ENCODE results near the gene CDC45.
"Not testable (repeated sequence)": the region's sequence is repeated elsewhere in the genome, so short reads cannot be mapped to it uniquely, and the experiment has no call there.

The CDC45 gene

DNA sequence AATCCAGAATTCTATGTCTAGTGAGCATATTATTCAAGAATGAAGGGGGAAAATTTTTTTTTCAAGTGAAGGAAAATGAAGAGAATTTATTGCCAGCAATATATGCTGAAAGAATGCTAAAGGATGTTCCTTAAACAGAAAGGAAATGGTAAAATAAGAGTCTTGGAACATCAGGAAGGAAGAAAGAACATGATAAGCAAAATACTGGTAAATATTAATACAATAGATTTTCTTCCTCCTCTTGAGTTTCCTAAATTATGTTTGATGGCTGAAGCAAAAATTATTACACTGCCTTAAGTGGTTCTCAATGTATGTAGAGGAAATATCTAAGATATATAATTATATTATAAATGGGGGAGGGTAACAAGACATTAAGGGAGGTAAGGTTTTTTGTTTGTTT, 54.1 kb downstream of the CDC45 start:
- DNase-seq: no peak

GRCh38 chr22:19535001-19535400, 55.3 kb downstream of the CDC45 start:
- DNase-seq: no peak

DNA sequence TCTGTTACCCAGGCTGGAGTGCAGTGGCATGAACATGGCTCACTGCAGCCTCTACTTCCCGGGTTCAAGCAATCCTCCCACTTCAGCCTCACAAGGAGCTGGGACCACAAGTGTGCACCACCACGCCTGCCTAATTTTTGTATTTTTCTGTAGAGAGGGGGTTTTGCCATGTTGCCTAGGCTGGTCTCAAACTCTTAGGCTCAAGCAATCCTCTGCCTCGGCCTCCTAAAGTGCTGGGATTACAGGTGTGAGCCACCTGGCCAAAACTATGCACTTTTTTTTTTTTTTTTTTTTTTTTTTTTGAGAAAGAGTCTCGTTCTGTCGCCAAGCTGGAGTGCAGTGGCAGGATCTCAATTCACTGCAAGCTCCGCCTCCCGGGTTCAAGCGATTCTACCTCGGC, 56.8 kb downstream of the CDC45 start:
- no peak for DNase-seq

GRCh38 chr22:19537941-19538488, 58.3 kb downstream of the CDC45 start:
- no peak for DNase-seq

- no peak for DNase-seq
Measured at GRCh38 chr22:19540394-19540793, 60.7 kb downstream of the CDC45 start.

GRCh38 chr22:19543970-19544708, 64.4 kb downstream of the CDC45 start:
- DNase-seq: no peak

DNA sequence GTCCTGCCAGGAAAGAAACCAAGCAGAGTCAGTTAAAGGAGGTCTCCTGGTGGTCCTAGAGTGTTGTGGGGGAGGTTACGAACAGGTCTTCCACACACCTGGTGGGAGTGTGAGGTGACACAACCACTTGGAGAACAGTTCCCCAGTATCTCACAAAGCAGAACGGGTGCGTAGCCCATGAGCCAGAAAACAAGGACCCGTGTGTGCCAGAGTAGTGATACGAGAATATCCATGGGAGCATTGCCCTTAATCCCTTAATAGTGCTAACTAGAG, 66.2 kb downstream of the CDC45 start:
- no peak for DNase-seq

DNA sequence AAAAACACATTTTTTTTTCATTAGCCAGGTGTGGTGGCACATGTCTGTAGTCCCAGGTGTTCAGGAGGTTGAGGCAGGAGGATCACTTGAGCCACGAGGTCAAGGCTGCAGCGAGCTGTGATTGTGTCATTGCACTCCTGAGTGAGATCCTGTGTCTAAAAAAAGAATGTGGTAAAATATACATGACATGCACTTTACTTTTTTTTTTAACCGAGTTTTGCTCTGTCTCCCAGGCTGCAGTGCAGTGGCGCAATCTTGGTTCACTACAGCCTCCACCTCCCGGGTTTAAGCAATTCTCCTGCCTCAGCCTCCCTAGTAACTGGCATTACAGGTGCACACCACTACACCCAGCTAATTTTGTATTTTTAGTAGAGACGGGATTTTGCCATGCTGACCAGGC, 67.0 kb downstream of the CDC45 start:
- no peak for DNase-seq

- no peak for DNase-seq
Measured at GRCh38 chr22:19547620-19548019, 67.9 kb downstream of the CDC45 start.

DNA sequence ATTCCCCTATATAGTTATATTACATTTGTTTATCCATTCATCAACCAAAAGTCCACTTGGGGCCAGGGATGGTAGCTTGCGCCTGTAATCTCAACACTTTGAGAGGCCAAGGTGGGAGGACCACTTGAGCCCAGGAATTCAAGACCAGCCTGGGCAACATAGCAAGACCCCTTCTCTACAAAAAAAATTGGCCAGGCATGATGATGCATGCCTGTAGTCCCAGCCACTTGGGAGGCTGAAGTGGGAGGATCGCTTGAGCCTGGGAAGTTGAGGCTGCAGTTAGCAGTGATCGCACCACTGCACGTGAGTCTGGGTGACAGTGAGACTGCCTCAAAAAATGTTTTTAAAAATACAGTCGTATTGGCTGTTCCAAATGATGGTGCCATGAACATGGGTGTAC, 68.7 kb downstream of the CDC45 start:
- DNase-seq: not testable (repeated sequence)

- DNase-seq: no peak
Measured at GRCh38 chr22:19548964-19549363, 69.2 kb downstream of the CDC45 start.

GRCh38 chr22:19549428-19549827, 69.7 kb downstream of the CDC45 start:
- DNase-seq: no peak

GRCh38 chr22:19550382-19550781, 70.7 kb downstream of the CDC45 start:
- no peak for DNase-seq

DNA sequence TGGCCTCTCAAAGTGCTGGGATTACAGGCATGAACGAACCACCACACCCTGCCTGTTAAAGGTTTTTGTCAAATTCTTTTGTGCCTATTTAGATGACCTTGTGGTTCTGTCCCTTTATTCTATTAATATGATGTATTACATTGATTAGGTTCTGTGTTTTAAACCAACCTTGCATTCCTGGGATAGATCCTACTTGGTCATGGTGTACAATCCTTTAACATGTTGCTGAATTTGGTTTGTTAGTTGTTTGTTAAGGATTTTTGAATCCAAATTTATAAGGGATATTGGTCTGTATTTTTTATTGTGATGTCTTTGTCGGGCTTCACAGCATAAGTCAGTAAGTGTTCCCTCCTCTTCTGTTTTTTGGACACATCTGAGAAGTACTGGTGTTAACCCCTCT, 73.5 kb downstream of the CDC45 start:
- DNase-seq: no peak

DNA sequence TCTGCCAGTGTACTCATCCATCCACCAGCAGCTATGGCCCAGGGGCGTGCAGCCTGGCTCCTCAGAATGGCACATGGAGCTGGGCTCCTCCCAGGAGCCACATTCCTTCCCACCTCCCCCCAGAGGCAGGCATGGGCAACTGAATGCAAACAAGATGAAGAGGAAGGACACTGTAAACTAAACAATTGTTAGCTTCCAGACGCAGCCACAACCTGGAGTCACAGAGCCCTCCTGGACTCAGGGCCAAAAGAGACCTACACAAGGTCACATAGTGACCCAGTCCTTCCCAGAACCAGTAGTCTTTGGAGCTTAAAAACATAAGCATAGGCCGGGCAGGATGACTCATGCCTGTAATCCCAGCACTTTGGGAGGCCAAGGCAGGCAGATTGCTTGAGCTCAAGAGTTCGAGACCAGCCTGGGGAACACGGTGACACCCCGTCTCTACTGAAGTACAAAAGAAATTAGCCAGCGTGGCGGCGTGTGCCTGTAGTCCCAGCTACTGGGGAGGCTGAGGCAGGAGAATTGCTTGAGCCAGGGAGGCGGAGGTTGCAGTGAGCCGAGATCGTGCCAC, 75.2 kb downstream of the CDC45 start:
- DNase-seq: no peak

DNA sequence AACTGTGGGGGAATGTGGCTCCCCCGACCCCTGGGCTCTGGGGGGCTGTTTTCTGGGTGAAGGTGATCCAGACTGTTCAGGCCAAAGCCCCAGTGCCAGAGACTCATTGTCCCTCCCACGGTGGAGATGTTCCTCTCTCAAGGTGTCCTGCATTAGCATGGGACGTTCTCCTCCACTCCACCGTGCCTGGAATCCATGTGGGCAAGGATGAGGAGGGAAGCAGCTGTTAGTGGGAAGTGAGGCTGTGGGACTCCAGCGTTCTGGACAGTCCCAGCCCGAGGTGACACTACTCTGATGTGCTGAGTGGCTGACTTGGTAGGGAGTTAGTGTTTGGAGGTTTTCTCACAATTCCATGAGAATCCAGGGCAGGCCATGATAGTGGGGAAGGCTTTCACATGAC, 75.9 kb downstream of the CDC45 start:
- DNase-seq: no peak

DNA sequence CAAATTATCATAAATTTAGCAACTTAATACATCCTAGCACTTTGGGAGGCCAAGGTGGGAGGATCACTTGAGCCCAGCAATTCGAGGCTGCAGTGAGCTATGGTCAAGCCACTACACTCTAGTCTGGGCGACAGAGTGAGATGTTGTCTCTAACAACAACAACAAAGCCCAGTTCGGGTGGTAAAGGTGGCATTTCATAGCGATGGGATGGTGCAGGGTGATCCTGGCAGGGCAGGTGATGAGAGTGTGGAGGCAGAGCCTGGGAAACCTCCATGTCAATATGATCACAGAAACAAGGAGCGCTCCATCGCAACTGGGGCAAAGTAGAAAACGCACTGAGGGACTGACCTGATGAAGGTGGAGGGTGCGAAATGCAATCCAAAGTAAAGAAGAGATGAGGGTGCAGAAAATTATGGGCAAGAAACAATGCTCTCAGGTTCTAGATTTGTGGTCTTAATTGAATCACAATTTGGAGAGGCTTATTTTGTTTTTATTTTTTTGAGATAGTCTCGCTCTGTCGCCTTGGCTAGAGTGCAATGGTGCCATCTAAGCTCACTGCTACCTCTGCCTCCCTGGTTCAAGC, 77.3 kb downstream of the CDC45 start:
- no peak for DNase-seq

GRCh38 chr22:19559324-19559811, 79.6 kb downstream of the CDC45 start:
- no peak for DNase-seq

GRCh38 chr22:19559956-19560355, 80.2 kb downstream of the CDC45 start:
- no peak for DNase-seq

DNA sequence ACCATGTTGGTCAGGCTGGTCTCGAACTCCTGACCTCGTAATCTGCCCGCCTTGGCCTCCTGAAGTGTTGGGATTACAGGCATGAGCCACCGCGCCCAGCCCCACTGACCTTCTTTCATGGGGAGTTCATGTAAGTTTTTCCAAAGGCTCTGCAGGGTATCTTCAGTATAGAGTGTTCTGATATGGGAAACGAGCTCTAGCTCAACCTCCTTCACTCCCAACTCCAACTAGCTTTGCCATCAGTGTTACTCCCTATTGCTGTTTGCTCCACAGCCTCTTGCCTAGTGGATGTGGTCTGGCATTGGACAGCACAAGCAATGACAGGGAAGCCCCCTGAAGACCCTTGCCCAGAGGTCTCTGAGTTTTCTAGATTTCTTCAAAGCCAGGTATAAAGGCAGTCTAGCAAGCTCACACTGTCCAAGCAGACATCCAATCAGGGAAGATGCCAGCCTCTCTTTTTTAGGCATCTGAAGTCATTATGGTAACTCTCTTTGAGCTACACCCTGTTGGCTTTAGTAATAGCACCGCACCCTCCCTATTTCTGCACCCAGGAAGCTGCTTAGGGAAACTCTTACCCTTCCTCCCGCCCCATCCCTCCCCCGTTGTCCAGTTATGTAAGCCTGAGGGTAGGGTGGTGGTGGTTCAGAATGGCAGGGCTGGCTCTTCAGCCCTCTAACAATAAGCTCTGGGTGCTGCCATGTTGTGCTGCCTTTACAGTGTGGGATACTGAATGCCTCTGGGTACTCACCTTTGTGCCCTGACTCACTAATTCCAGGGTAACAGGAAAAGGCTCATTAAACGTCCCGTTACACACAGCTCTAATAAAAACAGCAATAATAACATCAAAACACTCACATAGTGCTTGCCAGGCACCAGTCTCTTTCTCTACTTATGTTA, 85.9 kb downstream of the CDC45 start:
- DNase-seq: no peak

DNA sequence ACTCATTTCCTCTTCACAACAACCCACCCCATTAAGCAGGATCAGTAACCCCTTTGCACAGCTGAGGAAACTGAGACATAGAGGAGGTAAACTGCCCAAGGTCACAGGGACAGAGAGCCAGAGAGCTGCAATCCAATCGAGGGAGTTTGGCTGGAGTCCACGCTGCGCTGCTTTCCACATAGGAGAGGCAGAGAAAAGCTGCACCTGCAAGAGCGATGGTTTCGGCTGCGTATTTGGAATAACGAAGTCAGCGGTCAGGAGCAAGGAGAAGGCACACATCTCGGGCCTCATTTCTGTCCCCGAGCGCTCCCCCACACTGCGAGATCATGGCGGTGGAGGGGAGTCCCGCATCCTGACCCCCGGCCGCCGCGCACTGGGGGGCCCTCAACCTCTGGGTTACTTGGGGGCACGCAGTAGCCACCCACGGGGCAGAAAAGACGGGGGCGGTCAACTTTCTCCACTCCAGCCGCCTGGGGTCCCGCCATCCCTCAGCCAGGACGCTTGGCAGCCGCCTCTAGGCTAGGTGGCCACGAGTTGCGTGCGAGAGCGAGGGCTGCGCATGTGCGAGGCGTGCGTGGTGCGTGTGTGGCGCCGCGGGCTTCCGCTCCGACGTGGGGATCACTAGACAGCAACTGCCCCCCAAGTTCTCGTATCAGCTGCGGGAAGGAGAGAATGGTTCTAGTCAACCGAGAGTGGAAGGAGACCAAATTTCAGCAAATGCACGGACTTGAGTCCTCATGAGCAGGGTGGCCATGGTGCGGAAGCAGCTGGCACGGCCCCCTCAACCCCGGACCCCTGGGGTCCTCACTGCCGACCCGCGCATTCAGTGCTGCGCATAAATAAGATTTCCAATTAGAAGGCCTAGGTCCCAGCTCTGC, 86.8 kb downstream of the CDC45 start:
- DNase-seq: no peak
